IMR-90 (cell line): Measurements from ENCODE around the gene ARMH4. TPM values are rescaled to one million over a fixed set of nuclear protein-coding genes. Genes with fewer than 3 reads are reported as not detected.

Experiments used
- ATAC-seq: fragments of 200-7000 bp; cut with Tn5 transposase; 2 replicates; pipeline ENCODE4 v1.9.1; 2020; ENCODE audit warnings: low read depth, mild to moderate bottlenecking, moderate library complexity
- BruUV-seq: library from RNA; stranded (reverse); fragments of 400-500 nt; replicated peaks from 2 replicates; lab custom pipeline; 2021; lab: Mats Ljungman, UMichigan
- CTCF ChIA-PET: fragments of 300-600 bp; formaldehyde crosslinking; extraction: SDS; loops from one replicate; lab custom pipeline; 2021; ENCODE audit warnings: antibody characterized with exemption; lab: Yijun Ruan, JAX
- POLR2A ChIA-PET: fragments of 300-600 bp; sonication (Branson Sonifier 250); formaldehyde crosslinking; loops from one replicate; lab custom pipeline; 2022; ENCODE audit warnings: antibody characterized with exemption; ENCODE audit not compliant: unreplicated experiment; lab: Charles Lee
- DNase-seq: peaks from one replicate; pipeline ENCODE4 v3.0.0; 2013
- H2AFZ ChIP-seq: replicated peaks from 2 replicates; pipeline ENCODE3; 2013; ENCODE audit warnings: low read length, mild to moderate bottlenecking; ENCODE audit not compliant: poor library complexity
- H2AK5ac ChIP-seq: 2 replicates; pipeline ENCODE4 v1.6.1; 2013; ENCODE audit warnings: low read depth, low read length, inconsistent platforms
- H2AK9ac ChIP-seq: replicated peaks from 2 replicates; pipeline ENCODE3; 2013; ENCODE audit warnings: mild to moderate bottlenecking, low read depth, low read length, moderate library complexity; ENCODE audit not compliant: poor library complexity
- H2BK120ac ChIP-seq: 2 replicates; pipeline ENCODE4 v1.6.1; 2013; ENCODE audit warnings: low read depth, low read length, inconsistent platforms
- H2BK15ac ChIP-seq: 3 replicates; pipeline ENCODE4 v1.6.1; 2013; ENCODE audit warnings: low read depth, low read length, inconsistent platforms
- H2BK20ac ChIP-seq: 2 replicates; pipeline ENCODE4 v1.6.1; 2013; ENCODE audit warnings: low read depth, mild to moderate bottlenecking, inconsistent platforms, low read length, moderate library complexity
- H2BK5ac ChIP-seq: 2 replicates; pipeline ENCODE4 v1.6.1; 2013; ENCODE audit warnings: mild to moderate bottlenecking, low read depth, low read length, inconsistent platforms; ENCODE audit not compliant: poor library complexity, severe bottlenecking
- H3K14ac ChIP-seq: replicated peaks from 2 replicates; pipeline ENCODE4 v1.6.1; 2013; ENCODE audit warnings: low read depth, low read length, inconsistent platforms
- H3K18ac ChIP-seq: 2 replicates; pipeline ENCODE4 v1.6.1; 2013; ENCODE audit warnings: low read depth, low read length, control low read depth
- H3K23ac ChIP-seq: 2 replicates; pipeline ENCODE4 v1.6.1; 2013; ENCODE audit warnings: low read depth, low read length, inconsistent platforms
- H3K27ac ChIP-seq: 2 replicates; pipeline ENCODE4 v1.5.1; 2013; ENCODE audit warnings: mild to moderate bottlenecking, control low read depth, low read length; ENCODE audit not compliant: insufficient read depth
- H3K27me3 ChIP-seq: 2 replicates; pipeline ENCODE4 v1.6.1; 2013; ENCODE audit warnings: low read length; ENCODE audit not compliant: control insufficient read depth, insufficient read depth
- H3K36me3 ChIP-seq: 2 replicates; pipeline ENCODE4 v1.6.1; 2013; ENCODE audit warnings: low read length, mixed read lengths; ENCODE audit not compliant: control insufficient read depth, insufficient read depth
- H3K4ac ChIP-seq: 2 replicates; pipeline ENCODE4 v1.6.1; 2013; ENCODE audit warnings: low read depth, low read length, inconsistent platforms
- H3K4me1 ChIP-seq: 2 replicates; pipeline ENCODE4 v1.6.1; 2013; ENCODE audit warnings: low read length, mixed read lengths; ENCODE audit not compliant: control insufficient read depth, insufficient read depth
- H3K4me2 ChIP-seq: 2 replicates; pipeline ENCODE4 v1.6.1; 2013; ENCODE audit warnings: low read depth, mild to moderate bottlenecking, control low read depth, low read length, moderate library complexity
- H3K4me3 ChIP-seq: 2 replicates; pipeline ENCODE4 v1.5.1; 2013; ENCODE audit warnings: low read depth, mild to moderate bottlenecking, control low read depth, low read length, moderate library complexity; ENCODE audit not compliant: insufficient read depth
- H3K56ac ChIP-seq: 2 replicates; pipeline ENCODE4 v1.6.1; 2013; ENCODE audit warnings: low read length, inconsistent platforms; ENCODE audit not compliant: insufficient read depth; ENCODE audit errors: extremely low read depth
- H3K79me1 ChIP-seq, 2 experiments: 2 replicates each; pipeline ENCODE4 v1.6.1; 2013; ENCODE audit warnings: low read length in 2 of 2, inconsistent platforms in 1 of 2, low read depth in 1 of 2
- H3K9ac ChIP-seq: 2 replicates; pipeline ENCODE4 v1.6.1; 2013; ENCODE audit warnings: low read depth, low read length, control low read depth
- H3K9me1 ChIP-seq: 2 replicates; pipeline ENCODE4 v1.6.1; 2013; ENCODE audit warnings: low read length, inconsistent platforms; ENCODE audit not compliant: insufficient read depth
- H3K9me3 ChIP-seq: 2 replicates; pipeline ENCODE4 v1.6.1; 2013; ENCODE audit warnings: low read length; ENCODE audit not compliant: control insufficient read depth, insufficient read depth
- H4K20me1 ChIP-seq: 2 replicates; pipeline ENCODE4 v1.6.1; 2013; ENCODE audit warnings: low read length, inconsistent platforms; ENCODE audit not compliant: insufficient read depth
- H4K5ac ChIP-seq: 2 replicates; pipeline ENCODE4 v1.6.1; 2013; ENCODE audit warnings: mild to moderate bottlenecking, low read depth, low read length, control low read depth
- H4K8ac ChIP-seq, 2 experiments: 2 replicates each; pipeline ENCODE4 v1.6.1; 2013; ENCODE audit warnings: low read depth in 2 of 2, low read length in 2 of 2, control low read depth in 1 of 2, inconsistent platforms in 1 of 2
- H4K91ac ChIP-seq: 2 replicates; pipeline ENCODE4 v1.6.1; 2013; ENCODE audit warnings: low read depth, low read length, inconsistent platforms; ENCODE audit not compliant: insufficient read depth
- BHLHE40 ChIP-seq: fragments of 150-350 bp; IDR thresholded peaks from 2 replicates; pipeline ENCODE4 v1.6.1; 2016; ENCODE audit warnings: mild to moderate bottlenecking, low read depth, low read length
- CEBPB ChIP-seq: IDR thresholded peaks from 2 replicates; pipeline ENCODE4 v1.6.1; 2012; ENCODE audit warnings: low read depth, low read length, improper control_type of control experiment
- CHD1 ChIP-seq: IDR thresholded peaks from 2 replicates; pipeline ENCODE4 v1.6.1; 2012; ENCODE audit warnings: low read depth, low read length, improper control_type of control experiment
- CTCF ChIP-seq: conservative IDR thresholded peaks from 2 replicates; pipeline ENCODE4 v1.5.1; 2012; ENCODE audit warnings: mild to moderate bottlenecking, low read depth, low read length, improper control_type of control experiment
- FOS ChIP-seq: fragments of 150-350 bp; IDR thresholded peaks from 2 replicates; pipeline ENCODE4 v1.6.1; 2016; ENCODE audit warnings: low read depth, low read length
- MAFK ChIP-seq: IDR thresholded peaks from 2 replicates; pipeline ENCODE4 v1.6.1; 2012; ENCODE audit warnings: low read depth, low read length, improper control_type of control experiment
- MAZ ChIP-seq: IDR thresholded peaks from 2 replicates; pipeline ENCODE4 v1.6.1; 2012; ENCODE audit warnings: low read depth, mild to moderate bottlenecking, low read length, improper control_type of control experiment, moderate library complexity, borderline replicate concordance
- MXI1 ChIP-seq: IDR thresholded peaks from 2 replicates; pipeline ENCODE4 v1.6.1; 2012; ENCODE audit warnings: low read depth, mild to moderate bottlenecking, low read length, moderate library complexity, borderline replicate concordance
- NFE2L2 ChIP-seq: fragments of 150-350 bp; IDR thresholded peaks from 2 replicates; pipeline ENCODE4 v1.6.1; 2016; ENCODE audit warnings: low read depth, mild to moderate bottlenecking, low read length
- POLR2A ChIP-seq: IDR thresholded peaks from 2 replicates; pipeline ENCODE4 v1.6.1; 2012; ENCODE audit warnings: mild to moderate bottlenecking, low read depth, low read length
- RAD21 ChIP-seq: IDR thresholded peaks from 2 replicates; pipeline ENCODE4 v1.6.1; 2012; ENCODE audit warnings: low read length, improper control_type of control experiment
- RCOR1 ChIP-seq: IDR thresholded peaks from 2 replicates; pipeline ENCODE4 v1.6.1; 2012; ENCODE audit warnings: mild to moderate bottlenecking, low read length, improper control_type of control experiment; ENCODE audit not compliant: insufficient replicate concordance
- RFX5 ChIP-seq: IDR thresholded peaks from 2 replicates; pipeline ENCODE4 v1.8.0; 2012; ENCODE audit warnings: low read depth, mild to moderate bottlenecking, low read length, moderate library complexity
- SMC3 ChIP-seq: fragments of 150-350 bp; IDR thresholded peaks from 2 replicates; pipeline ENCODE4 v1.6.1; 2016; ENCODE audit warnings: low read depth, mild to moderate bottlenecking, antibody characterized with exemption, low read length, moderate library complexity
- USF2 ChIP-seq: fragments of 150-350 bp; IDR thresholded peaks from 2 replicates; pipeline ENCODE4 v1.6.1; 2017; ENCODE audit warnings: mild to moderate bottlenecking, antibody characterized with exemption, low read length, low read depth
- WGBS, 2 experiments: methylation state at CpG; one replicate each; pipeline versions ENCODE4 v1.1.5 to v1.1.7; 2013; ENCODE audit warnings: missing lambda C conversion rate in 2 of 2; ENCODE audit not compliant: insufficient read length in 1 of 2; ENCODE audit errors: extremely low coverage in 2 of 2; 5-methylcytosine and 5-hydroxymethylcytosine counted together
- dilution Hi-C: fragments of 300-500 bp; cut with HindIII; formaldehyde crosslinking; loops from one replicate; pipeline ENCODE4 v1.14.3; 2018; ENCODE audit warnings: low sequenced_read_pairs; ENCODE audit not compliant: unreplicated experiment
- in situ Hi-C: fragments of 300-500 bp; cut with MboI; formaldehyde crosslinking; loops from 3 replicates; pipeline ENCODE4 v1.14.3; 2019; ENCODE audit warnings: low sequenced_read_pairs, inconsistent platforms, mixed read lengths
- intact Hi-C: fragments of 100-400 bp; cut with micrococcal nuclease; formaldehyde crosslinking; loops from 2 replicates; pipeline ENCODE4 v1.10.0; 2022
- polyA plus RNA-seq, 3 experiments: library from polyadenylated mRNA; depleted of rRNA; stranded (reverse); fragments of >200 nt; gene quantifications; 2 replicates each; pipeline ENCODE4 v1.2.3, GENCODE V29; 2012; ENCODE audit warnings: low replicate concordance in 1 of 3
- total RNA-seq: library from RNA; depleted of rRNA; stranded (reverse); fragments of >200 nt; gene quantifications from 2 replicates; pipeline ENCODE4 v1.2.3, GENCODE V29; 2012
- TF ChIP-seq, protein P1 (sequence below): fragments of 150-350 bp; IDR thresholded peaks from 2 replicates; pipeline ENCODE4 v1.6.1; 2016; ENCODE audit warnings: low read depth, mild to moderate bottlenecking, low read length, moderate library complexity, borderline replicate concordance

The ARMH4 gene
- total and polyA plus RNA-seq, 2 of the 4 experiments (the other 2 are of a cell fraction), result 4.6 to 5.6 TPM

- in situ Hi-C loops (loop anchor here (25.0 kb wide), 1 partner anchor 280 kb away; the partner anchor contains the start of gene TOMM20L), intact Hi-C loops (loop anchor here (5.0 to 10.0 kb wide), 2 partner anchors 135 to 288 kb away; partner anchors contain the start of genes PSMA3 and TOMM20L)
- TF ChIP-seq CHD1 (no peak), RCOR1 (no peak), BHLHE40 (no peak), NFE2L2 (no peak), MXI1 (no peak), RFX5 (no peak), POLR2A (no peak), CTCF (no peak), SMC3 (no peak), CEBPB (no peak), FOS (no peak), MAFK (no peak), USF2 (no peak), MAZ (no peak), RAD21 (no peak)
- TF ChIP-seq, protein P1, sequence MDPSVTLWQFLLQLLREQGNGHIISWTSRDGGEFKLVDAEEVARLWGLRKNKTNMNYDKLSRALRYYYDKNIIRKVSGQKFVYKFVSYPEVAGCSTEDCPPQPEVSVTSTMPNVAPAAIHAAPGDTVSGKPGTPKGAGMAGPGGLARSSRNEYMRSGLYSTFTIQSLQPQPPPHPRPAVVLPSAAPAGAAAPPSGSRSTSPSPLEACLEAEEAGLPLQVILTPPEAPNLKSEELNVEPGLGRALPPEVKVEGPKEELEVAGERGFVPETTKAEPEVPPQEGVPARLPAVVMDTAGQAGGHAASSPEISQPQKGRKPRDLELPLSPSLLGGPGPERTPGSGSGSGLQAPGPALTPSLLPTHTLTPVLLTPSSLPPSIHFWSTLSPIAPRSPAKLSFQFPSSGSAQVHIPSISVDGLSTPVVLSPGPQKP, result no peak
Measured at GRCh38 chr14:58107041-58107440, 45.0 kb downstream of the ARMH4 start.

More at GRCh38 chr14:58107041-58107440, 45.0 kb downstream of the ARMH4 start:
- H3K27ac ChIP-seq, result no peak overlapping the region
- no peak overlapping the region for H3K9ac ChIP-seq
- no peak overlapping the region for H2BK120ac ChIP-seq
- H2BK15ac ChIP-seq, result no peak overlapping the region
- H4K5ac ChIP-seq, result no peak overlapping the region
- dilution Hi-C loops, result no loop called here
- H2AK5ac ChIP-seq, result no peak overlapping the region
- H2AFZ ChIP-seq, result no peak overlapping the region
- no peaks in the 10 kb centered on the region for H4K20me1 ChIP-seq
- no peak overlapping the region for H3K18ac ChIP-seq
- no peak overlapping the region for H3K4me2 ChIP-seq
- no peak for DNase-seq
- no peaks in the 10 kb centered on the region for H3K9me1 ChIP-seq
- no peak for ATAC-seq
- H3K4ac ChIP-seq, result no peak overlapping the region
- no peaks in the 10 kb centered on the region for H3K9me3 ChIP-seq
- H3K4me3 ChIP-seq, result no peak overlapping the region
- peaks cover 24% of the 10 kb centered on the region for H3K27me3 ChIP-seq
- no peak overlapping the region for H2AK9ac ChIP-seq
- no CpG with 5 or more reads among the region's 1 CpG for WGBS, 2 experiments
- BruUV-seq, result no TSS peak
- no peaks in the 10 kb centered on the region for H3K4me1 ChIP-seq
- no peak overlapping the region for H4K91ac ChIP-seq
- no peak overlapping the region for H2BK5ac ChIP-seq
- H2BK20ac ChIP-seq, result no peak overlapping the region
- ChIA-PET POLR2A (no interaction called here), CTCF (interaction anchor here (0.6 to 1.1 kb wide), 3 partner anchors 61 to 724 kb away, joined by 3 to 6 read pairs (median 3); partner anchors contain the start of gene PSMA3)
- no peak overlapping the region for H4K8ac ChIP-seq
- H3K56ac ChIP-seq, result no peak overlapping the region
- H3K79me1 ChIP-seq, result no peaks in the 10 kb centered on the region
- H3K36me3 ChIP-seq, result no peaks in the 10 kb centered on the region
- H3K23ac ChIP-seq, result no peak overlapping the region
- no peak overlapping the region for H3K14ac ChIP-seq
